HG03064 (cell line): ENCODE measurements around the gene GFI1B.
"Not testable (repeated sequence)": the region's sequence is repeated elsewhere in the genome, so short reads cannot be mapped to it uniquely, and the experiment has no call there.

Experiments used
- ATAC-seq: cut with Tn5 transposase; IDR thresholded peaks from one replicate; pipeline ENCODE4 v1.9.1; 2021; ENCODE audit warnings: low read depth; ENCODE audit not compliant: unreplicated experiment

Gene GFI1B

GRCh38 chr9:133006731-133007352 is 28.3 kb downstream of the GFI1B start:
- no peak for ATAC-seq

- no peak for ATAC-seq
These were observed 29.9 kb downstream of the GFI1B start for GRCh38 chr9:133008406-133008805.

GRCh38 chr9:133008824-133009223 is 30.3 kb downstream of the GFI1B start:
- no peak for ATAC-seq

- ATAC-seq = no peak
These were observed 31.6 kb downstream of the GFI1B start for GRCh38 chr9:133009906-133010582.

GRCh38 chr9:133014696-133015095 is 36.2 kb downstream of the GFI1B start:
- no peak for ATAC-seq

GRCh38 chr9:133023117-133023890 is 44.8 kb downstream of the GFI1B start:
- no peak for ATAC-seq

GRCh38 chr9:133026426-133026825 is 47.9 kb downstream of the GFI1B start:
- ATAC-seq = no peak

GRCh38 chr9:133027134-133027533 is 48.6 kb downstream of the GFI1B start:
- no peak for ATAC-seq

GRCh38 chr9:133028221-133028620 is 49.7 kb downstream of the GFI1B start:
- ATAC-seq = no peak

GRCh38 chr9:133029994-133030316 is 51.5 kb downstream of the GFI1B start:
- ATAC-seq = peak; percentile 1

GRCh38 chr9:133030317-133031129 is 52.0 kb downstream of the GFI1B start, which contains the start of gene GTF3C5:
Gene GTF3C5, plus strand, starts transcription at chr9:133030997. Its CDS starts 15 bp downstream, at chr9:133031012.
- ATAC-seq = peak; percentile 82

GRCh38 chr9:133031130-133031422 is 52.6 kb downstream of the GFI1B start:
- no peak for ATAC-seq

GRCh38 chr9:133031496-133031911 is 53.0 kb downstream of the GFI1B start:
- ATAC-seq = no peak

GRCh38 chr9:133032171-133032570 is 53.7 kb downstream of the GFI1B start:
- no peak for ATAC-seq

- ATAC-seq = no peak
These were observed 57.2 kb downstream of the GFI1B start for GRCh38 chr9:133035669-133036068.

- no peak for ATAC-seq
These were observed 59.5 kb downstream of the GFI1B start for GRCh38 chr9:133037775-133038515.

- not testable (repeated sequence) for ATAC-seq
These were observed 62.5 kb downstream of the GFI1B start for GRCh38 chr9:133040892-133041479.
